ENCODE results near the gene ARMC2.

DNA sequence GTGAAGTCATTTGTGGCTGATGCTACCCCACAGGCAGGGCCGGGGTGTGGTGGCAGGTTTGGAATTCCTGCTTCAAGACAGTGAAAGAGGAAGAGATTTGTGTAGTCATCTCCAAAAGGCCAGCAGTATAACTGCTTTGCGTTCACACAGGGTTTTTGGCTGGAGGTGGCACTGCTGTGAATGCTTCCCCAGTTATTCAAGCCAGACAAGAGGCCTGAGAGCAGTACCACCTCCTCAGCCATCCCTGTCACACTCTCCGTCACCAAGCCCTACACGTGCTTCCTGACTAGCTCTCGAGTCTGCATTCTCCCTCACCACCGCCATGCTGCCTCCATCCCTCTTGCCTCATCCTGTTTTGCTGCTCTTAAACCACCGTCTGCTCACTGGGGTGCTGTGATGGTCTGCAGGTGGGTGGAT is 23.9 kb downstream of the ARMC2 start:
- TF ChIP-seq EP300 (IDR thresholded peaks at IDR 0.05; ENCODE audit: borderline replicate concordance in 1 of 2, low read depth in 2 of 2, low read length in 2 of 2), result no peak
- no peak for TF ChIP-seq SUZ12 (IDR thresholded peaks at IDR 0.05; ENCODE audit: low read length)
- TF ChIP-seq, protein P1, sequence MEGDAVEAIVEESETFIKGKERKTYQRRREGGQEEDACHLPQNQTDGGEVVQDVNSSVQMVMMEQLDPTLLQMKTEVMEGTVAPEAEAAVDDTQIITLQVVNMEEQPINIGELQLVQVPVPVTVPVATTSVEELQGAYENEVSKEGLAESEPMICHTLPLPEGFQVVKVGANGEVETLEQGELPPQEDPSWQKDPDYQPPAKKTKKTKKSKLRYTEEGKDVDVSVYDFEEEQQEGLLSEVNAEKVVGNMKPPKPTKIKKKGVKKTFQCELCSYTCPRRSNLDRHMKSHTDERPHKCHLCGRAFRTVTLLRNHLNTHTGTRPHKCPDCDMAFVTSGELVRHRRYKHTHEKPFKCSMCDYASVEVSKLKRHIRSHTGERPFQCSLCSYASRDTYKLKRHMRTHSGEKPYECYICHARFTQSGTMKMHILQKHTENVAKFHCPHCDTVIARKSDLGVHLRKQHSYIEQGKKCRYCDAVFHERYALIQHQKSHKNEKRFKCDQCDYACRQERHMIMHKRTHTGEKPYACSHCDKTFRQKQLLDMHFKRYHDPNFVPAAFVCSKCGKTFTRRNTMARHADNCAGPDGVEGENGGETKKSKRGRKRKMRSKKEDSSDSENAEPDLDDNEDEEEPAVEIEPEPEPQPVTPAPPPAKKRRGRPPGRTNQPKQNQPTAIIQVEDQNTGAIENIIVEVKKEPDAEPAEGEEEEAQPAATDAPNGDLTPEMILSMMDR (IDR thresholded peaks at IDR 0.05; ENCODE audit: control extremely low read depth in 1 of 3, insufficient read depth in 1 of 3, low read depth in 1 of 3, low read length in 3 of 3), result no peak
- TF ChIP-seq, protein P2, sequence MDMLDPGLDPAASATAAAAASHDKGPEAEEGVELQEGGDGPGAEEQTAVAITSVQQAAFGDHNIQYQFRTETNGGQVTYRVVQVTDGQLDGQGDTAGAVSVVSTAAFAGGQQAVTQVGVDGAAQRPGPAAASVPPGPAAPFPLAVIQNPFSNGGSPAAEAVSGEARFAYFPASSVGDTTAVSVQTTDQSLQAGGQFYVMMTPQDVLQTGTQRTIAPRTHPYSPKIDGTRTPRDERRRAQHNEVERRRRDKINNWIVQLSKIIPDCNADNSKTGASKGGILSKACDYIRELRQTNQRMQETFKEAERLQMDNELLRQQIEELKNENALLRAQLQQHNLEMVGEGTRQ (IDR thresholded peaks at IDR 0.05; ENCODE audit: low read length), result no peak
- no peak for TF ChIP-seq RAD21 (IDR thresholded peaks at IDR 0.05 in 1 of 2, conservative IDR thresholded peaks at IDR 0.05 in 1 of 2; ENCODE audit: low read depth in 2 of 2, low read length in 2 of 2)
- no peak for TF ChIP-seq RNF2 (IDR thresholded peaks at IDR 0.05; ENCODE audit: borderline replicate concordance, low read depth, low read length, missing control alignments, poor library complexity, severe bottlenecking)
- no peak for TF ChIP-seq TBP (IDR thresholded peaks at IDR 0.05; ENCODE audit: low read depth, low read length)

All from H1 (cell line).